Nephron progenitor cell (in vitro differentiated cells): ENCODE data around the gene ELF2.

Source experiments
- DNase-seq: peaks from one replicate; pipeline ENCODE4 v3.0.0; 2021
- H3K27ac Mint-ChIP-seq: 2 replicates; pipeline ENCODE4 v1.8.0; 2021; ENCODE audit warnings: mild to moderate bottlenecking, moderate library complexity, mixed read lengths
- H3K27me3 Mint-ChIP-seq: 2 replicates; pipeline ENCODE4 v1.8.0; 2021; ENCODE audit warnings: mild to moderate bottlenecking, low read depth, mixed read lengths; ENCODE audit not compliant: poor library complexity
- H3K36me3 Mint-ChIP-seq: 2 replicates; pipeline ENCODE4 v1.8.0; 2021; ENCODE audit warnings: low read depth, mixed read lengths
- H3K4me1 Mint-ChIP-seq: 2 replicates; pipeline ENCODE4 v1.8.0; 2021; ENCODE audit warnings: mixed read lengths
- H3K4me3 Mint-ChIP-seq: 2 replicates; pipeline ENCODE4 v1.8.0; 2021; ENCODE audit warnings: mild to moderate bottlenecking, moderate library complexity, mixed read lengths
- H3K9me3 Mint-ChIP-seq: 2 replicates; pipeline ENCODE4 v1.8.0; 2021; ENCODE audit warnings: mild to moderate bottlenecking, moderate library complexity, mixed read lengths
- CTCF ChIP-seq: fragments of 200-600 bp; sonication (generic); IDR thresholded peaks from 2 replicates; pipeline ENCODE4 v1.5.0; 2021; ENCODE audit warnings: antibody characterized with exemption

The ELF2 gene

GRCh38 chr4:139018501-139018900, 158.5 kb downstream of the ELF2 start:
- Mint-ChIP-seq H3K27ac (no peak overlapping the region), H3K9me3 (no peaks in the 10 kb centered on the region), H3K4me1 (peaks cover 50% of the 10 kb centered on the region), H3K4me3 (peak overlapping the region; percentile 52), H3K36me3 (peaks cover 25% of the 10 kb centered on the region), H3K27me3 (no peaks in the 10 kb centered on the region)
- TF ChIP-seq CTCF, result no peak
- no peak for DNase-seq

DNA sequence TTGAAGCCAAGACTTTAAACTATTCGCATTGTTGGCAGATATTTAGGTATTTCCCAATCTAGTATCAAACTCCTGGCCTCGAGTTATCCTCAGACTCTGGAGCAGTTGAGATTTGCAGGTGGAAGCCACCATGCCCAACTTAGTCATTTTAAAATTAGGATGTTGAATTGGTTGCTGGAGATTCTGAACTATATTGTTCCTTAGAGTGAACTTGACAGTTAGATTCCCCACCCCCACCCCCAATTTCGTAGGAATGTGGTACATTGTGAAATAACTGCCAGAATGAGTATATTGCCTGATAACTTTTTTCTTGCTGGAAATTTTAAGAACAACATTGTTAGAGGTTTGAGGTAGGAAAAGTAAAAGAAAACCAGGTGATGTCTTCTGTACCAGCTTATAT, 159.2 kb downstream of the ELF2 start:
- no peak for DNase-seq
- H3K9me3 Mint-ChIP-seq, result no peaks in the 10 kb centered on the region
- TF ChIP-seq CTCF, result no peak
- H3K36me3 Mint-ChIP-seq, result peaks cover 19% of the 10 kb centered on the region
- no peak overlapping the region for H3K27ac Mint-ChIP-seq
- H3K4me3 Mint-ChIP-seq, result peak overlapping the region; percentile 52
- H3K27me3 Mint-ChIP-seq, result no peaks in the 10 kb centered on the region
- H3K4me1 Mint-ChIP-seq, result peaks cover 50% of the 10 kb centered on the region

DNA sequence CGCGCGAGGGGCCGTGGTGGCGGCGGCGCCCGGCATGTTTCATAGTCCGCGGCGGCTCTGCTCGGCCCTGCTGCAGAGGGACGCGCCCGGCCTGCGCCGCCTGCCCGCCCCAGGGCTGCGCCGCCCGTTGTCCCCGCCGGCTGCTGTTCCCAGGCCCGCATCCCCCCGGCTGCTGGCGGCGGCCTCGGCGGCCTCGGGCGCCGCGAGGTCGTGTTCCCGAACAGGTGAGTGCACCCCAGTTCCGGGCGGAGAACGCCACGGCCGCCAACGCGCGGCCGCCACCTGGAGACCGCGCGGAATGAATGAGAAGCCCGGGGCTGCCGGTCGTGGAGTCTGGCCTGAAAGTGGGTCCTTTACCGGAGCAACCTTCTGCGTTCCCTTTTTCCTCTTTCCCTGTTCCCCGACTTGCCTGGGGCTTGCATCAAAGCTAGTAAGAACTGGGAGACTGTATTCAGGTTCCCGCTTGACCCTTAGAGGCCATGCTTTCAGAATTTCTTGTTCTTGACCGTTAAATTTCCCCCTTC, 161.0 kb downstream of the ELF2 start:
- H3K27me3 Mint-ChIP-seq, result peaks cover 2% of the 10 kb centered on the region
- TF ChIP-seq CTCF, result no peak
- peak overlapping the region; percentile 99 for H3K27ac Mint-ChIP-seq
- DNase-seq, result no peak
- H3K4me3 Mint-ChIP-seq, result peak overlapping the region; percentile 97
- peaks cover 56% of the 10 kb centered on the region for H3K4me1 Mint-ChIP-seq
- peaks cover 14% of the 10 kb centered on the region for H3K36me3 Mint-ChIP-seq
- H3K9me3 Mint-ChIP-seq, result no peaks in the 10 kb centered on the region

GRCh38 chr4:139015269-139015947, 161.6 kb downstream of the ELF2 start, which contains the start of gene NOCT:
TSS of gene NOCT (plus strand) at chr4:139015781. CDS start at chr4:139015982, 201 bp downstream.
- peaks cover 10% of the 10 kb centered on the region for H3K36me3 Mint-ChIP-seq
- peak within 1 kb of the TSS; percentile 97 for H3K4me3 Mint-ChIP-seq
- no peak for TF ChIP-seq CTCF
- H3K27ac Mint-ChIP-seq, result peak within 1 kb of the TSS; percentile 100
- peak; percentile 88 for DNase-seq
- H3K27me3 Mint-ChIP-seq, result peaks cover 2% of the 10 kb centered on the region
- no peaks in the 10 kb centered on the region for H3K9me3 Mint-ChIP-seq
- peaks cover 53% of the 10 kb centered on the region for H3K4me1 Mint-ChIP-seq

- H3K4me3 Mint-ChIP-seq, result peak overlapping the region; percentile 83
- no peak for DNase-seq
- no peaks in the 10 kb centered on the region for H3K9me3 Mint-ChIP-seq
- H3K27ac Mint-ChIP-seq, result peak overlapping the region; percentile 100
- H3K27me3 Mint-ChIP-seq, result peaks cover 2% of the 10 kb centered on the region
- TF ChIP-seq CTCF, result no peak
- peaks cover 53% of the 10 kb centered on the region for H3K4me1 Mint-ChIP-seq
- peaks cover 4% of the 10 kb centered on the region for H3K36me3 Mint-ChIP-seq
Measured at GRCh38 chr4:139014371-139015268, 162.4 kb downstream of the ELF2 start.
